Hematopoietic multipotent progenitor cell (in vitro differentiated cells): ENCODE measurements around the gene OST4. TPM values are rescaled to one million over a fixed set of nuclear protein-coding genes. Genes with fewer than 3 reads are reported as not detected.
"Not testable (repeated sequence)": the region's sequence is repeated elsewhere in the genome, so short reads cannot be mapped to it uniquely, and the experiment has no call there.

Source experiments
- DNase-seq, 3 donors: peaks; one replicate each; pipeline ENCODE4 v3.0.0-alpha.2; 2011 to 2015; ENCODE audit warnings: low read depth in 2 of 3, low spot score in 2 of 3
- total RNA-seq: library from RNA; depleted of rRNA; stranded (reverse); fragments of >200 nt; gene quantifications from one replicate; pipeline ENCODE4 v1.2.3, GENCODE V29; 2012

Gene OST4
- 397 TPM for total RNA-seq

- DNase-seq: peak; percentile 74 to 93 (median 90)
Measured at GRCh38 chr2:27071277-27071989, at the start of gene OST4. Gene OST4 (minus strand): TSS chr2:27071654.

- DNase-seq: not testable (repeated sequence)
Measured at GRCh38 chr2:27119330-27119670, 47.8 kb upstream of the OST4 start.

- peak in 1 of 3 donors; percentile 27 for DNase-seq
Measured at GRCh38 chr2:27118525-27119329, 47.3 kb upstream of the OST4 start, which contains the start of gene CGREF1. Gene CGREF1 (minus strand): TSS chr2:27119128. CDS start chr2:27104366, 14,762 bp downstream.

GRCh38 chr2:27117995-27118524 is 46.6 kb upstream of the OST4 start:
- no peak for DNase-seq

- no peak for DNase-seq
Measured at GRCh38 chr2:27115519-27115918, 44.1 kb upstream of the OST4 start.

- not testable (repeated sequence) for DNase-seq
Measured at GRCh38 chr2:27111392-27112078, 40.1 kb upstream of the OST4 start.

- DNase-seq: not testable (repeated sequence)
Measured at GRCh38 chr2:27110603-27111352, 39.3 kb upstream of the OST4 start.

GRCh38 chr2:27109083-27109482 is 37.6 kb upstream of the OST4 start:
- DNase-seq: no peak

GRCh38 chr2:27108221-27108620 is 36.8 kb upstream of the OST4 start:
- DNase-seq: no peak

GRCh38 chr2:27105981-27106380 is 34.5 kb upstream of the OST4 start:
- no peak for DNase-seq

GRCh38 chr2:27102329-27102728 is 30.9 kb upstream of the OST4 start:
- DNase-seq: no peak

- no peak for DNase-seq
Measured at GRCh38 chr2:27100036-27100435, 28.6 kb upstream of the OST4 start.

- DNase-seq: no peak
Measured at GRCh38 chr2:27099334-27099955, 28.0 kb upstream of the OST4 start.

- no peak for DNase-seq
Measured at GRCh38 chr2:27097341-27097740, 25.9 kb upstream of the OST4 start.

GRCh38 chr2:27096748-27097297 is 25.4 kb upstream of the OST4 start:
- DNase-seq: no peak

GRCh38 chr2:27095745-27096651 is 24.5 kb upstream of the OST4 start:
- peak in 1 of 3 donors; percentile 54 for DNase-seq

- no peak for DNase-seq
Measured at GRCh38 chr2:27095427-27095744, 23.9 kb upstream of the OST4 start.

- no peak for DNase-seq
Measured at GRCh38 chr2:27094353-27094984, 23.0 kb upstream of the OST4 start.
